SH-SY5Y (cell line): ENCODE measurements around the gene UTS2.

Source experiments
- GATA2 ChIP-seq: IDR thresholded peaks from 2 replicates; pipeline ENCODE4 v1.6.1; 2011; ENCODE audit warnings: mild to moderate bottlenecking, low read depth, low read length
- GATA3 ChIP-seq: IDR thresholded peaks from 2 replicates; pipeline ENCODE4 v1.6.1; 2011; ENCODE audit warnings: low read depth, mild to moderate bottlenecking, low read length, moderate library complexity

The UTS2 gene

GRCh38 chr1:7873801-7874795 lies 21.2 kb upstream of the UTS2 start:
- no peak for TF ChIP-seq GATA2
- TF ChIP-seq GATA3, result no peak

- TF ChIP-seq GATA3, result no peak
- TF ChIP-seq GATA2, result no peak
These were observed 18.3 kb upstream of the UTS2 start for GRCh38 chr1:7871136-7871535.

GRCh38 chr1:7869136-7869920 lies 16.5 kb upstream of the UTS2 start:
- TF ChIP-seq GATA2 (no peak), GATA3 (no peak)

- TF ChIP-seq GATA3, result no peak
- TF ChIP-seq GATA2, result peak; percentile 40
These were observed 15.4 kb upstream of the UTS2 start for GRCh38 chr1:7868070-7868780.

GRCh38 chr1:7865978-7866377 lies 13.1 kb upstream of the UTS2 start:
- no peak for TF ChIP-seq GATA2
- TF ChIP-seq GATA3, result no peak

- TF ChIP-seq GATA3 (no peak), GATA2 (no peak)
These were observed 11.0 kb upstream of the UTS2 start for GRCh38 chr1:7863756-7864328.

GRCh38 chr1:7862211-7863060 lies 9.6 kb upstream of the UTS2 start:
- TF ChIP-seq GATA2 (no peak), GATA3 (no peak)

- no peak for TF ChIP-seq GATA3
- no peak for TF ChIP-seq GATA2
These were observed 8.6 kb upstream of the UTS2 start for GRCh38 chr1:7861452-7861851.

GRCh38 chr1:7860130-7860529 lies 7.3 kb upstream of the UTS2 start:
- TF ChIP-seq GATA3 (no peak), GATA2 (no peak)

- TF ChIP-seq GATA2 (no peak), GATA3 (no peak)
These were observed 6.5 kb upstream of the UTS2 start for GRCh38 chr1:7859406-7859805.

GRCh38 chr1:7857985-7858384 lies 5.1 kb upstream of the UTS2 start:
- TF ChIP-seq GATA3 (no peak), GATA2 (no peak)

- TF ChIP-seq GATA2 (no peak), GATA3 (no peak)
These were observed 4.1 kb upstream of the UTS2 start for GRCh38 chr1:7857000-7857399.

GRCh38 chr1:7856345-7856744 lies 3.5 kb upstream of the UTS2 start:
- TF ChIP-seq GATA3 (no peak), GATA2 (no peak)
